Gastroesophageal sphincter (tissue), 3 donors: ENCODE measurements around the gene TMOD2.

Experiments
- CTCF ChIP-seq, 4 experiments: fragments of 200-600 bp in 2 of 4; fragments of 450-650 bp in 2 of 4; sonication (generic) in 1 of 4; IDR thresholded peaks; one replicate each; pipeline ENCODE4 v1.5.1; 2017 to 2019; ENCODE audit warnings: antibody characterized with exemption in 4 of 4, mild to moderate bottlenecking in 2 of 4, moderate library complexity in 2 of 4
- POLR2A ChIP-seq, 2 donors: fragments of 450-650 bp; IDR thresholded peaks; one replicate each; pipeline ENCODE4 v1.6.1; 2017; ENCODE audit warnings: antibody characterized with exemption in 2 of 2, mild to moderate bottlenecking in 2 of 2, moderate library complexity in 1 of 2
- POLR2AphosphoS5 ChIP-seq: sonication (generic); formaldehyde crosslinking; IDR thresholded peaks from one replicate; pipeline ENCODE4 v1.6.1; 2017; ENCODE audit warnings: antibody characterized with exemption

GRCh38 chr15:51809457-51809856 is 58.1 kb downstream of the TMOD2 start:
- no peak for TF ChIP-seq POLR2A (IDR thresholded peaks at IDR 0.05)
- no peak for TF ChIP-seq CTCF (IDR thresholded peaks at IDR 0.05)
- no peak for TF ChIP-seq POLR2AphosphoS5
